Stomach (tissue), 4 donors: ENCODE measurements around the gene CDKN2AIPNL.
A peak's percentile ranks its signal among the peaks of the same experiment; 100 is the strongest.

Source experiments
- EP300 ChIP-seq: sonication (generic); formaldehyde crosslinking; IDR thresholded peaks from one replicate; pipeline ENCODE4 v1.6.1; 2017; ENCODE audit warnings: antibody characterized with exemption
- POLR2A ChIP-seq, 4 donors: fragments of 450-650 bp; IDR thresholded peaks; one replicate each; pipeline ENCODE4 v1.6.1; 2016; ENCODE audit warnings: antibody characterized with exemption in 4 of 4, control low read depth in 2 of 4, mild to moderate bottlenecking in 1 of 4, moderate library complexity in 1 of 4
- TF ChIP-seq, protein P1 (sequence below), 7 experiments: fragments of 450-650 bp in 4 of 7; fragments of 200-600 bp in 3 of 7; sonication (generic) in 3 of 7; IDR thresholded peaks; one replicate each; pipeline ENCODE4 v1.5.1; 2016 to 2019; ENCODE audit warnings: antibody characterized with exemption in 7 of 7, control low read depth in 2 of 7, mild to moderate bottlenecking in 1 of 7

DNA sequence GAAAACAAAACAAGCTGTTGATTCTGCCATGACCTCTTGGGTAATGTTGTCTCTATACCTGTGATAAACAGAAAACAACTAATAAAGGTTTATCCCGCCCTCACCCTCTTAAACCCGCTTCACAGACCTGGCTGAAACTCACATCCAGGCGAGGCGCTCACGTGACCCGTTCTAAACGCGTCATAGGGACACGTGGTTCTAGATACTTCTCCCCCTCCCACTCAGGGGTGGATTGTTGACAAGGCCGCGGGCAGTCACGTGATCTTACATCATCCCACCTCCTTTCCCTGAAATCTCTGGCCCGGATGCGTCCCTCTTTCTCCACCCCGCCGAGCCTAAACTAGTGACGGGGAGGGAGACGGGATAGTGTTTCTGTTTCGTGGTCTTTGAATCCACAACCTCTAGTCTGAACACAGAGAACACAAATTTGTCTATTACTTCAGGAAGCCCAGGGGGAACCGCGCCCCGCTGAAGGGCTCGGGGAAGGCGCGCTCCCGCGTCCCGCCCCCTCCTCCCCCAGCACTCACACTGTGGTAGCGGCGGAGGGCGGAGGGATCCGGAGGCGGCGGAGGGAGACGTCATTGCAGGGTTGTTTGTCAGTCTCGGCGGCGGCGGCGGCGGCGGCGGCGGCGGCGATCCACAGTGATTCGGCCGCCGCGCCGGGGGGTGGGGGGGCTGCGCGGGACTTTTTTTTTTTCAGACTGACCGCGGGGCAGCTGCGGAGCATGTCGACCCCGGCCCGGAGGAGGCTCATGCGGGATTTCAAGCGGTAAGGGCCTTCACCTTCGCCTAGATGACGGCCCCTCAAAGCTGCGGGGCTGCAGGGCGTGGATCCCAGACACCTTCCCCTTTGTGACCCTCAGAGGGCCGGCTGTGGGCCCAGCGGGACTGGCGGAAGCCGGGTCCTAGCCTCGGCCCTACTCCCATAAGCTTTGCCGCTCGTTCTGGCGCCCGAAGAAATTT lies 40.5 kb downstream of the CDKN2AIPNL start, which contains the start of gene UBE2B:
- TF ChIP-seq POLR2A (IDR thresholded peaks at IDR 0.05), result peak in 2 of 4 donors; percentile 47 to 57
- TF ChIP-seq, protein P1, sequence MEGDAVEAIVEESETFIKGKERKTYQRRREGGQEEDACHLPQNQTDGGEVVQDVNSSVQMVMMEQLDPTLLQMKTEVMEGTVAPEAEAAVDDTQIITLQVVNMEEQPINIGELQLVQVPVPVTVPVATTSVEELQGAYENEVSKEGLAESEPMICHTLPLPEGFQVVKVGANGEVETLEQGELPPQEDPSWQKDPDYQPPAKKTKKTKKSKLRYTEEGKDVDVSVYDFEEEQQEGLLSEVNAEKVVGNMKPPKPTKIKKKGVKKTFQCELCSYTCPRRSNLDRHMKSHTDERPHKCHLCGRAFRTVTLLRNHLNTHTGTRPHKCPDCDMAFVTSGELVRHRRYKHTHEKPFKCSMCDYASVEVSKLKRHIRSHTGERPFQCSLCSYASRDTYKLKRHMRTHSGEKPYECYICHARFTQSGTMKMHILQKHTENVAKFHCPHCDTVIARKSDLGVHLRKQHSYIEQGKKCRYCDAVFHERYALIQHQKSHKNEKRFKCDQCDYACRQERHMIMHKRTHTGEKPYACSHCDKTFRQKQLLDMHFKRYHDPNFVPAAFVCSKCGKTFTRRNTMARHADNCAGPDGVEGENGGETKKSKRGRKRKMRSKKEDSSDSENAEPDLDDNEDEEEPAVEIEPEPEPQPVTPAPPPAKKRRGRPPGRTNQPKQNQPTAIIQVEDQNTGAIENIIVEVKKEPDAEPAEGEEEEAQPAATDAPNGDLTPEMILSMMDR (IDR thresholded peaks at IDR 0.05), result no peak
- TF ChIP-seq EP300, result peak; percentile 37
